NT2/D1 (cell line): Measurements from ENCODE around the gene HBA2.

Source experiments
- YY1 ChIP-seq: IDR thresholded peaks from 2 replicates; pipeline ENCODE4 v1.6.1; 2011; ENCODE audit not compliant: insufficient read length, insufficient read depth
- ZNF274 ChIP-seq: IDR thresholded peaks from 2 replicates; pipeline ENCODE4 v1.6.1; 2011; ENCODE audit warnings: mild to moderate bottlenecking, low read depth, low read length

- TF ChIP-seq ZNF274 (no peak), YY1 (no peak)
Observed at GRCh38 chr16:200388-200787, 27.7 kb downstream of the HBA2 start.
